ENCODE data around the gene COTL1.
"Not testable (repeated sequence)": the region's sequence is repeated elsewhere in the genome, so short reads cannot be mapped to it uniquely, and the experiment has no call there.

COTL1 gene

DNA sequence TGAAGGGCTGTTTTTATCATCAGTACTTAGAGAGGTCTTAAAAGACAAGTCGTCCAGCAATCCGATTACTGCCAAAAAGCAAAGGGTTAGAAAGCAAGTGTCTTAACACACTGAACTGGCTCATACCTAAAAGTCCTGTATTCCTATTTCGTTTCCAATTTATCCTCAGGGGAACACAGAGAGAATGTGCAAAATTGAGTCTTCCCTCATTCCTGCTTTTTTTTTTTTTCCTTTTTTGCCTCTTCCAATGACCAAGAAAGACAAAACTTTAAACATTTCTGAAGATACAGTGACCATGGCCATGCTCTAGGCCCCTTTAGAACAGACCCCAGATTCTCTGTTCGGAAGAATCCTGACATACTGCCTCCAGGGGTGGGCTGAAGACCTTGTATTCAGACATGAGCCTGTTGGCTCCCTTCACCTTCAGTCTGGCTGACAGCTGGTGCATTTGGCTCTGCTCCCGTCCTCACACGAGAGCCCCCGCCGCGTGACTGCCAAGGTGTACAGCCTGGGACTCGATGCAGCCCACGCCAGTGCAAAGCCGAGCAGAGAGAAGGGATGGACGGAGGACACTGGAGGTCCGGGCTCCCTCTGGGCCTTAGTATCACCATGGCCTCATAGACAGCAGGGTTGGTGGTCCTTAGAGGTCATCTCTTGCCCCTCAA lies 47.0 kb downstream of the COTL1 start:
- DNase-seq (ENCODE audit: low read depth, low spot score), result no peak

DNA sequence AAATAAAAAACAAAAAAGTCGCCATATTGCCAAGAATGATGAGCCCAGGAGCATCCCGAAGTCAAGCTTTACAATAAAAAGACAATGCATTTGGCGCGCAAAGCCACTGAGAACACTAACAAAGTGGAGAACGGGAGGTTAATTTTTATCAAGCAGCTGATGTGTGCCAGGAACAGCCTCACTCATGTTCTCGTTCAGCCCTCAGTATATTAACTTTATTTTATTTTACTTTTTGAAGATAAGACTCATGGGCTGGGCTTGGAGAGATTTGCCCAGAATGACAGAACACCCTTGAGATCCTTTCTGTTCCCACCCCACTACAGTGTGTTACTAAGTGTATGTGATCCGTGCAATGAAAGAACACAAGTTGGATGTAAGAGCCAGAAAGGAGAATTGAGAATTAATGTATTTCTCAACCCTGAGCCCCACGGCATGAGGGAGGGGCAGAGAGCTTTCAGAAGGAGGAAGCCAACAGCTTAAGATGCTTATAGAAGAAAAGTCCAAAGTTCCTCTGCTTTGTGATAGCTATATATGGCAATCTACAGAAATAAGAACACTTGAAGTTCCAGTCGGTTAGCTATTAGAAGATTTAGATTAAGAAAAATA lies 48.4 kb downstream of the COTL1 start:
- DNase-seq (ENCODE audit: low read depth, low spot score), result no peak

DNA sequence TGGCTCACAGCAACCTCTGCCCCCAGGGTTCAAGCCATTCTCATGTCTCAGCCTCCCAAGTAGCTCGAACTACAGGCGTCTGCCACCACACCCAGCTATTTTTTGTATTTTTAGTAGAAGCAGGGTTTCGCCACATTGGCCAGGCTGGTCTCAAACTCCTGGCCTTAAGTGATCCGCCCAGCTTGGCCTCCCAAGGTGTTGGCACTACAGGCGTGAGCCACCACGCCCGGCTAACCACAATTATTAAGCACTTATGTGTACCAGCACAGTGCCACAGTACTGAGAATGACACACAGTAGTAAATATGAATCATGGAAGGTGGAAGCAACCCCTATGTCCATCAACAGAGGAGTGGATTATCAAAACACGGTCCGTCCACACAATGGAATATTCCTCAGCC lies 49.8 kb downstream of the COTL1 start:
- DNase-seq (ENCODE audit: low read depth, low spot score), result no peak

DNA sequence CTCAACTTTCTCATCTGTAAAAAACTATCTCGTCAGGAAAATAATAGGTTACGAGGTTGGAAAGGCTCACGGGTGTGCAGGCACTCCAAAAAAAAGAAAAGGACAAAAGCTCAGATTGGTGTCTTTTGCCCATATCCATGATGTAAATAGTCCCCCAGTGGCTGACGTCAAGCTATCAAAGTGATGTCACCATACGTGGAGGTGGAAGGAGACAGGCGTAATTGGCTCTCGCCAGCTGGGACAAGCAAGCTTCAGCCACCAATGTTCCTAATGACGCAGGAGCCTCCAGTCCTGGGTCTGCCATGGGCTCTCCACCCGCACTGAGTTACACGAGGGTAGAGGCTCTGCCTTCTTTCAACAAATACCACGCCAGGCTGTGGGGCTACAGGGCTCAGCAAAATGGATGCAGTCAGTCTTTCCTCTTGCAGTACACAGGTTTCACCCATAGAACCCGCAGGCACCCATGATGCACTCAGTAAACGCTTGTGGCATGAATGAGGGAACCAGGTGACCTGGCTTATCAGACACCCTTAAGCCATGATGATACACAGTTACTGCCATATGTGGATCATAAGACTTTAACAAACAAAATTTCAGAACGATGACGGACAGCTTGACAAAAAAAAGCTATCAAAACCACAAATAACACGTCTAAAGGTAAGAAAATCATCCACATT lies 50.5 kb downstream of the COTL1 start:
- no peak for DNase-seq (ENCODE audit: low read depth, low spot score)

DNA sequence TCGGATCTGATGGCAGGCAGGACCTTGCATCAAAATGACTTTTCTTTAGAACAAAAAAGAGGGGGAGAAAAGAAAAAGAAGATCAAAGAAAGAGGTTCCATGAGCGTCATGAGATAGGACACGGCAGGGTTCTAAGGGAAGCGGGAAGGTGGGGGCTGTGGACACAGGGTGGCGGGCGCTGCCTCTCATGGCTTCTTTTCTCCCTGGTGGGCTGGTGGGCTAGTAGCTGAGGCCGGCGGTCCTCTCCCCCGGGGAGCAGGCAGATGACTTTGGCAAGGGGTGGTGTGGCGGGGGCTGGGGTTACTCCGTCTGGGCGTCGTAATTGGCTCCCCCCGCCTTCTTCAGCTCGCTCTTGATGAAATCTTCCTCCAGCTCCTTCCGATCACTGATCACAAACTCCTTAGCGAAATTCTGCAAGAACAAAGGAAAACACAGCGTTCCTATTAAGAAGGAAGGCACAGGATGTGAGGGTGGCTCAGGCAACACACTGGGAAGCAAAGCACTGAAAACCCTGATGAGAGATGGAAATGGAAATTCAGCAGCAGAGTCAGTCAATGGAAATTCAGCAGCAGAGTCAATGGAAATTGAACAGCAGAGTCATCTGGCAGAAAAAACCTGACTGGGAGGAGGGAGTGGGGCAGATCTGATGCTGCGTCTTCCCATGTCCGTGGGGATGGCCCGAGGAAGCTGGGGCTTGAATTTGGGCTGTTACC lies 51.2 kb downstream of the COTL1 start:
- no peak for DNase-seq (ENCODE audit: low read depth, low spot score)

DNA sequence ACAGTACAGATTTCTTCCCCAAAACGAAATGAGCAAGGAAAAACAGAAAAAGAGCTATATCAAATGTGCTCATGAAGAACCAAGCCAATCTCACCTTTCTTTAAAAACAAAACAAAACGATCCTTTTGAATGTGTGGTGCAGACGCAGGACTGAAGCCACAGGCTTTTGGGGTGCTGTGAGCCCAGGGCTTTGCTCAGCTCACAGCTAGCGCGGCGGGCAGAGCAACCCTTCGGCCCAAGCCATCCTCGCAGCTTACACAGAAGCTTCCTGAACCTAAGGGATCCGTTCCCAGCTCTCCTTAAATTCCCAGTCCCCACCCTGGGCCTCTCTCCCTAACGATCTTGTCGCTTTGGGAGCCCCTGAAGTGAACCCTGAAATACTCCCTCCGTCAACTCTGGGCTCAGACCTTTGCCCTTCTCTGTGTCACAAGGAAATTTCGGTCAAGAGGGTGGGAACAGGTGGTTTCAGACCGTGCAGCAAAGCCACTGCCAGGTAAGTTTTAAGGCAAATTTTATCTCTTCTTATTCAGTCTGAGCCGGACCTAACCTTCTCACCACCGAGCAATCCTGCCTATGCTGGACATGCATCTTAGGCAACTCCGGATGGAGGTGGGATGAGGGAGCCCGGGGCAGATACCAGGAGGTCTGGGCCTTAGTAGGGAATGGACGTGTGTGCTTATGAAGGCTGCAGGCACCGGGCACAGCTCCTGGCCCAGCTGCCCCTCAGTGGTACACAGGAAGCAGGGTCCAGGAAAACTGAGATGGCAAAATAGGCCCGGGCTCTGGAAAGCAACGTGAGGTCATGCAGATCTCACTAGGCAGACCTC lies 52.0 kb downstream of the COTL1 start:
- DNase-seq (ENCODE audit: low read depth, low spot score), result no peak

DNA sequence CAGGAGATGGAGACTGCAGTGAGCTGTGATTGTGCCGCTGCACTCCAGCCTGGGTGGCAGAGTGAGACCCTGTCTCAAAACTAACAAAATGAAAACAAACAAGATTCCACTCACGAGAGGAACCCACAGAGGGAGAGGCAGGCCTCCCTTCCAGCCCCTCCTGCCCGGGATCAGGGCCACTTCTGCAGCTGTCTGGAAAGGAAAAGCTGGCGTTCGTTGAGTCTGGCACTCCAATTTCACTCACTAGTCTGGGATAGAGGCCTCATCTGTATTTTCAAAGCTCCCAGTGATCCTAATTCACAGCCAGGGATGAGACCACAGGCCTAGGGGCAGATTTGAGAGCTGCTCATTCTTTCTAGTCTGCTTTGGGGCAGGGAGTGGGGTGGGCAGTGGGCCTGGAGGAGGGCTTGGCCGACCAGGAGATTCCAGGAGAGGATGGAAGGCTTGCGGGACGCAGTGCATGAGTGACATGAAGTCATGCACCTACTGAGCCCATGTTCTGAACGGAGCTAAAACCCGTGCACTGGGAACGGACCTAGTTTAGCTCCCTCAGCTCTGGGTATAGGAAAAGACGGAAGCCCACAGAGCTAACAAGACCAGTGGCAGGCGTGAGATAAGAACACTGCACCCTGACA lies 54.0 kb downstream of the COTL1 start:
- DNase-seq (ENCODE audit: low read depth, low spot score), result no peak

DNA sequence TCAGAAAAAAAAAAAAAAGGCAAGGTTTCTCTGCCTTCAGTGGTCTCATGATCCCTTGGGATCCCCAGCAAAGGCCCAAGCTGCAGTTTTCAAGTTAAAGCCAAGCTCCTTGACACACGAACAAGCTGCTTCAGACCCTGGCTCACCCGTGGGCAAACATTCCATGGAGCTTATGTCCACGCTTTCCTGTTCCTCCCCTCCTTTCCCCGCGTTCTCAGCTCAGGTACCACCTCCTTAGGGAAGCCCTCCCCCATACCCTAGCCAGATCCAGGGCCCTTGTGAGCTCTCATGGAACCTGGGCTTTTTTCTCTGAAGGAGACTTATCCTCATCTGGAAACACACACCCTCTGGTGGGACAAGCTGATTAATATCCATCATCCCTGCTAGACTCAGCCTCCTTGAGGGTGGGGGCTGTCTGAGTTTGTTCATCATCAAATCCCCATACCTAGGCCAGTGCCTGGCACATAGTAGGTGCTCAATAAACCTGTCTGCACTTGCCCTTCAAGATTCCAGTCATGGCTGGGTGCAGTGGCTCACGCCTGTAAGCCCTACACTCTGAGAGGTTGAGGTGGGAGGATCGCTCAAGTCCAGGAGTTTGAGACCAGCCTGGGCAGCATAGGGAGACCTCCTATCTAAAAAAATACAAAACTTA lies 54.7 kb downstream of the COTL1 start:
- no peak for DNase-seq (ENCODE audit: low read depth, low spot score)

DNA sequence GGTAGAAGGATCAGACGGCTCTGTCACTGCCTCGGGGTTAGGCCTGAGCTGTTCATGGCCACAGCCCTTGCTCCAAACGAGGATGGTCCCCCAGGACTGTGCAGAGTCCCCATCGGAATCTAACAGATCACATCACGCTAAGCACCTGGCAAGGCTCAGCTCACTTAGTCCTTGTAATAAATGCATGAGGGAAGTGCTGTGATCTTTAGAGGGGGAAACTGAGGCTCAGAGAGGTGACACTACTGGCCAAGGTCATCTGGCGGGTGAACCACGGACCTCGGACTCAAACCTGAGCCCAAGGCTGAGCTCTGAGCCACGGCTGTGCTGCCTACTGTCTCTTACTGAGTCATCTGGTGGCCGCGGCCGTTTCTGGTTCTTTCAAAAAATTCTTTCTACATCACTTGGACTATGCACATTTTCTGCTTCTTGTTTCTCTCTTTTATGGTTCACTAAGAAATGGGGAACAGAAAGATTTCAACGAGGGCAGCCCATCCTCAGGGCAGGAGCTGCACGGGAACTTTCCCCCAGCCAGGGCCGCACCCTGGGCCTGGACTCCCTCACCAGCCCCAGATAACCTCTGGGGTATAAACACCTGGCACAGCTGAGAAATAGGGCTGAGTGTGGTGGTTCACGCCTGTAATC lies 55.6 kb downstream of the COTL1 start:
- no peak for DNase-seq (ENCODE audit: low read depth, low spot score)

DNA sequence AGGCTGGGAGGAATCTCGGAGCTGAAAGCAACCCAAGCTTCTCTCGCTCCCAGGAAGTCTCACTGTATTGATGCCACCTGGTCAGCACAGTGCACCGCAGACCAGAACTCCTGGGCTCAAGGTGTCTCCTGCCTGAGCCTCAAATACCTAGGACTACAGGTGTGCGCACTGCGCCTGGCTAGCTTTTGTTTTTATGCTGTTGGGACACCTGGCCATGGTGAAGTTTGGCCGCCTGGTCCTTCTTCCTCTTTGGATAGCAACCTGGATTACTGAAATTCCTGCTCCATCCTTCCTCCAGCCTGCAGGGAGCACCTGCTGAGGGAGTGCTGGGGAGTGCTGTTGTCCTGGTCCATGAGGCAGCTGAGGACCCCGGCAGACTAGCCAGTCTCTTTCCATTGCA lies 56.6 kb downstream of the COTL1 start:
- no peak for DNase-seq (ENCODE audit: low read depth, low spot score)

DNA sequence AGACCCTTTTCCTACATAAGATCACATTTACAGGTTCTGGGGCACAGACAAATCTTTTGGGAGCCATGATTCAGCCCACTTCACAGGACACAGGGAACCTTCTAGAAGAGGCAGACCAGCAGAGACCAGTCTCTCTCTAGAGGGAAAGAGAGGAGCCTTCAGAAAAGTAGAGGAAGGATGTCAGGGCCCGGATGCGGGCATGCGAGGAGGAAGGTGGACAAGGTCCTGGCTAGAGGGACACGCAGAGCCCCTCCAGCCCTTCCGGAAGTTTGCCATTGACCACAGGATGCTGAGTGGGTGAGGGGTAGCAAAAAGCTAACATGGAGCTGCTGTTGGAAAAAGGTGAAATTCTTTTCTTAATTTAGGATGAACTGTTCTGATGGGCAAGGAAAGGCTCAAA lies 57.6 kb downstream of the COTL1 start:
- no peak for DNase-seq (ENCODE audit: low read depth, low spot score)

DNA sequence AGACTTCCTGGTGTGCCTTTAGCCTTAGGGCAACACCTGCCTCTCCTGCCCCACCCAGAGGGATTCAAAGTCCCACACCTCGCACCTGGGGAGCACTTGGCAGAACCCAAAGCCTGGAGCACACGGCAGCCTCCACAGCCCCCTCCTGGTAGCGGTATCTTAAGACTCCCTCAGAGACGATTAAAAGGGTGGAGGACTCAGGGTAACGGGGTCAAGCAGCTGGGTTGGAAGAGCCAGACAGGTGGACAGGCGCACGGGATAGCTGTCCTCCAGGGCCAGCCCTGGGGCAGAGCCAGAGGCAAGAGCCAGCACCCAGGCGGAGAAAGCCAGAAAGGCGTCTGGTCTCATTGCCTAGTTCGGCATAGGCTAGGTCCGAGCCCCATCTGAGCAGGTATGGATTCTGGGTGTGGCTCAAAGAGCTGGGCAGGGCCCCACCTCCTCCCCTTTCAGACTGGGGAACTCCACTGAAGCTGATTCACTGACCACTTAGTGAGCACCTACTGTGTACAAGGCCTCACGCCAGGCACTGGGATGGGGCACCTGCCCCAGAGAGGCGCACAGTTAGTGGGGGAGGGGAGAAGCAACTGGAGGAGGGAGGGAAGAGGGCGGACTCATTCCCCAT lies 58.5 kb downstream of the COTL1 start:
- DNase-seq (ENCODE audit: low read depth, low spot score), result no peak

DNA sequence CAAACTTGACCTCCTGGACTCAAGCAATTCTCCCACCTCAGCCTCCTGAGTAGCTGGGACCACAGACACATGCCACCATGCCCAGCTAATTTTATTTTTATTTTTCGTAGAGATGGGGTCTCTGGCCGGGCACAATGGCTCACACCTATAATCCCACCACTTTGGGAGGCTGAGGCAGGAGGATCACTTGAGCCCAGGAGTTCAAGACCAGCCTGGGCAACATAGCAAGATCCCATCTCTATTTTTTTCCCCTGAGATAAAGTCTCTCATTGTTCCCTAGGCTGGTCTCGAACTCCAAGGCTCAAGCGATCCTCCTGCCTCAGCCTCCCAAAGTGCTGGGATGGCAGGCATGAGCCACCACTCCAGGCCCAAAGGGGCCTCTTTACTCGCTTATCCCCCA lies 59.0 kb downstream of the COTL1 start:
- not testable (repeated sequence) for DNase-seq (ENCODE audit: low read depth, low spot score)

DNA sequence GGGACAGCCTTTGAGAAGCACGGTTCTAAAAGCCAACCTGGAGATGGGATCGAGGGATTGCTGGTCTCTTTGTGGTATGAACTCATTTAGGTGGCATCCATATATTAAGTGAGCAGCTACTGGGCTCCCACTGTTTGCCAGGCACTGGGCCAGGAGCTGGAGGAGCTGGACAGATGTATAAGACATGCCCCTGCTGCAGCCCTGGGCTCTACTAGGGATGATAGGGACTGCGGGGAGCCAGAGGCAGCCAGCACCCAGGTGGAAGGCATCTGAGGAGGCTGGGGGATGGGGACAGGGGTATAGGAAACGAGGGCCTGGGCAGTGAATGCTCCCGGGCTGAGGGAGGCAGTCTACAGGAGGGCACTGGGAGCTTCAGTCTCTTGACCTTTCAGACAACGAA lies 60.4 kb downstream of the COTL1 start:
- no peak for DNase-seq (ENCODE audit: low read depth, low spot score)

DNA sequence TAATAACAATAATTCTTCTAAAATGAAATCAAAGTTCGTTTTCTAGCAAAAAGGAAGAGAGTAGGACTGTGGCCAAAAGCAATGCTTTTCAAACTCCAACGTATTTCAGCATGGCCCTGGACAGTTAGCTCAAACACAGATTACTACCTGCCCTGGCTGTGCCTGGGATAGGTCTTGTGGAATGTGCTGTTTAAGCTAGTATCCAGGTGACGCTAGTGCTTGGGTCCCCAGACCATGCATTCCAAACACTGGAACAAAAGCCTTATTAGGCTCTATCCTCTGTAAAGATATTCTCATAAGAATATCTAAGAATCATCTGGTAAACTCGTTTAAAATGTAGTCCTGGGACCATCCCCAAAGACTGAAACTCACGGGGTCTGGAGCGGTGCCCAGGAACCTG lies 60.8 kb downstream of the COTL1 start:
- no peak for DNase-seq (ENCODE audit: low read depth, low spot score)

DNA sequence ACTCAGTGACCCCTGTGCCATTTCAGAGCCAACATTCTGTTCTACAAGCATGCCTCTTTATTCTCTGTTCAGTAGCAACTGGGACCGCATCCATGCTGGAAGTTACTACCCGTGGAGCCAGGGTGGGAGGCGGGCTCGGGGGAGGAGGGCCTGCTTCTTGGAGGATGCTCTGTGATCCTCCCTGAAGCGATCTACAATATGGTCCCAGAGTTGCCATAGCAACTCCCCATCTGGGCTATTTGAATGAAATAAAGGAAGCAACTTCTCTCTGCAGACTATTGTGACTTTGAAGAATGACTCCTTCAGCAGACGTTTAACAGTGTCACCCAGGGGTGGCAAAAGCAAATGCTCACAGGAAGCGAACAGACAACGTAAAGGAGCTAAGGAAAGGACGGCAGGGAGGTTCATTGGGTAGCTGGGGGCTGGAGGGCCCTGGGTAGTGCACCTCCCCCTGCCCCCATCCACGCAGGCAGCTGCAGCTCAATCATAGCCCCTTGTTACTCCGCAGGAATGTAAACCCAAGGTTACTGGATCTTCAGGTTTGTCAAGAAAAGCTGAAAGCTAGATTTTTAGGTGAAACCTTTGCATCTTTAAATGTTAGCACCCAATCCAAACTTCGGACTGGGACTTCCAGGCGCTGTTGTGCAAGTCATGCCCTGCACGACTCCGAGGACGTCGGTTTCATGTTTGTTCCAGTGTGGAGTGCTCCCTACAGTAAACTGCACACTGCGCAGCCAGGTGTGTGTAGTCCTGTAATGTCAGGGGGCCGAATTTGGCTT lies 62.3 kb downstream of the COTL1 start:
- DNase-seq (ENCODE audit: low read depth, low spot score), result no peak

DNA sequence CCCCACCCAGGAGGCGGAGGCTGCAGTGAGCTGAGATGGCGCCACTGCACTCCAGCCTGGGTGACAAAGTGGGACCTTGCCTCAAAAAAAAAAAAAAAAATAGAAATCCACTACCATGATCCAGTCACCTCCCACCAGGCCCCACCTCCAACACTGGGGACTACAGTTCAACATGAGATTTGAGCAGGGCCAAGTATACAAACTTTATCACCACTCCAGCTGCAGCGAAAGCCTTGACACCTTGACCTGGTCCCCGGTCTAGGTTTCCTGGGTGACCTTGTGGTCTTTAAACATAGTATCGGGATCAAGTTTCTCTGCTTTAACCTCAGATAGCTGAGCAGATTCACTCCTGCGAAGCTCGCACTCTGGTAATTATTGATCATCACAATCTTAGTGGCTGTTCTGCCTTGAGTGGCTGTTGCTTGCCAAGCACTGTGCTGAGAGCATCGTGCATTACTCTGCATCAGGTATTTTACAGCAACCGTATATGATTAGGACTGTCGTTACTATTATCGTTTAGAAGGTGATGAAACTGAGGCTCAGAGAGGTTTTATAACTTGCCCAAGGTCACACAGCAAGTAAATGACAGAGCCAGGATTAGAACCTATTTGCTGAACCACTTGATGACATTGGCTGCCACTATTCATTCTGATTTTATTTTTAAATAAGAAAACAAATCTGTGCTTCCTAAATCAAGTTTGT lies 63.1 kb downstream of the COTL1 start:
- no peak for DNase-seq (ENCODE audit: low read depth, low spot score)

DNA sequence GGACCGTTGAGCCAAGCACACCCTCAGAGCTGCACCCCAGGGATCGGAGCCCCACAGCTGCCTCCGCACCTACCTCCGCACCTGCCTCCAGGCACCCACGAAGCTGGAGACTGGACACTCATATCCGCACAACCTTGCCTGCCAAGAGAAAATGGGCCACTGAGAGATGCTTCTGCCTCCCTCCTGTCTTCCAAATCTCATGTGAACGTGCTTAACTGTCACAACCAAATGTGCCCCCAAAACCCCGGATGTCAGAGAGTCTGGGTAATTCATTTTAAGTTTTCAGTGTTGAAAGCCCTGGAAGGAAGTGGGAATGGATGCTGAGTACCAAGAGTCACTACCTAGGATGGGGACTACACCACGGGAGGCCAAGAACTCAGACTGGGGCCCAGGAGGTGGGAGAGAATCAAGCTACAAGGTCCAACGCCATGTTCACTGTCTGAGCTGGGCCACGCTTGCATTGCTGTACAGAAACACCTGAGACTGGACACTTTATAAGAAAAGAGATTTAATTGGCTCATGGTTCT lies 63.9 kb downstream of the COTL1 start:
- DNase-seq (ENCODE audit: low read depth, low spot score), result no peak

Measured in smooth muscle cell of the brain vasculature (primary cell).